HepG2 (cell line): ENCODE results near the gene VWA5B1. TPM values are rescaled to one million over a fixed set of nuclear protein-coding genes. Genes with fewer than 3 reads are reported as not detected.

Experiments used
- ATAC-seq: fragments of 200-7000 bp; cut with Tn5 transposase; 3 replicates; pipeline ENCODE4 v1.9.1; 2020; ENCODE audit warnings: mild to moderate bottlenecking, moderate library complexity
- BruUV-seq: library from RNA; stranded (reverse); fragments of 400-500 nt; replicated peaks from 2 replicates; lab custom pipeline; 2021; lab: Mats Ljungman, UMichigan
- CTCF ChIA-PET: fragments of 300-600 bp; formaldehyde crosslinking; extraction: SDS; loops from one replicate; lab custom pipeline; 2021; ENCODE audit warnings: low total read pairs, inconsistent platforms, low intra/inter-chr PET ratio; lab: Yijun Ruan, JAX
- POLR2A ChIA-PET: fragments of 350-600 bp; sonication (Branson Sonifier 250); formaldehyde crosslinking; loops from one replicate; lab custom pipeline; 2020; ENCODE audit warnings: antibody characterized with exemption, inconsistent platforms; lab: Yijun Ruan, JAX
- DNase-seq: peaks from one replicate; pipeline ENCODE4 v3.0.0-alpha.2; 2015; ENCODE audit warnings: low spot score
- FAIRE-seq: peaks from 3 replicates; lab custom pipeline; 2011; peaks lifted over from hg19 to GRCh38; lab: Jason Lieb, UNC
- H2AFZ ChIP-seq: one replicate; pipeline ENCODE4 v1.6.1; 2011; ENCODE audit warnings: low read length, inconsistent platforms
- H3K27ac ChIP-seq: fragments of 300-600 bp; 3 replicates; pipeline ENCODE4 v1.8.0; 2011; ENCODE audit warnings: mixed run types, mild to moderate bottlenecking, mixed read lengths, low read length, inconsistent platforms; ENCODE audit not compliant: insufficient read depth; ENCODE audit errors: extremely low read length
- H3K27me3 ChIP-seq, 2 experiments: fragments of 200-600 bp in 1 of 2; 2 replicates in 1 of 2; 3 replicates in 1 of 2; pipeline versions ENCODE4 v1.6.0 to v1.8.0; 2011; ENCODE audit warnings: low read length in 2 of 2, mild to moderate bottlenecking in 2 of 2, moderate library complexity in 2 of 2, inconsistent platforms in 1 of 2; ENCODE audit not compliant: insufficient read depth in 2 of 2, control insufficient read depth in 1 of 2
- H3K36me3 ChIP-seq, 2 experiments: fragments of 200-600 bp in 1 of 2; replicated peaks in 1 of 2; 2 replicates in 1 of 2; 3 replicates in 1 of 2; pipeline versions ENCODE4 v1.5.1 to v1.8.0; 2011; ENCODE audit warnings: low read length in 2 of 2, inconsistent platforms in 1 of 2; ENCODE audit not compliant: insufficient read depth in 2 of 2, control insufficient read depth in 1 of 2
- H3K4me1 ChIP-seq: 2 replicates; pipeline ENCODE4 v1.5.1; 2012; ENCODE audit warnings: low read length, inconsistent platforms; ENCODE audit not compliant: insufficient read depth
- H3K4me2 ChIP-seq: 2 replicates; pipeline ENCODE4 v1.6.0; 2011; ENCODE audit warnings: low read depth, low read length, inconsistent platforms
- H3K4me3 ChIP-seq, 3 experiments: fragments of 200-600 bp in 1 of 3; sonication (generic), shearing (Covaris generic) in 1 of 3; replicated peaks in 1 of 3; 2 replicates each; pipeline ENCODE4 v1.5.1; 2011 to 2016; ENCODE audit warnings: low read length in 3 of 3, inconsistent platforms in 2 of 3, low read depth in 2 of 3, mild to moderate bottlenecking in 2 of 3, control low read depth in 1 of 3, mixed read lengths in 1 of 3; ENCODE audit not compliant: insufficient read depth in 1 of 3
- H3K79me2 ChIP-seq: one replicate; pipeline ENCODE4 v1.6.1; 2011; ENCODE audit warnings: low read length, inconsistent platforms; ENCODE audit not compliant: insufficient read depth
- H3K9ac ChIP-seq: 2 replicates; pipeline ENCODE4 v1.6.0; 2011; ENCODE audit warnings: mild to moderate bottlenecking, low read depth, low read length, inconsistent platforms; ENCODE audit not compliant: insufficient read depth
- H3K9me3 ChIP-seq: 2 replicates; pipeline ENCODE4 v1.5.1; 2012; ENCODE audit warnings: mild to moderate bottlenecking, low read length
- H4K20me1 ChIP-seq: 2 replicates; pipeline ENCODE4 v1.6.0; 2011; ENCODE audit warnings: inconsistent platforms, mild to moderate bottlenecking, low read length, moderate library complexity; ENCODE audit not compliant: insufficient read depth
- MAFK ChIP-seq, 2 experiments: IDR thresholded peaks in 1 of 2; conservative IDR thresholded peaks in 1 of 2; 2 replicates each; pipeline ENCODE4 v1.6.1; 2011; ENCODE audit warnings: improper control_type of control experiment in 2 of 2, low read length in 2 of 2
- MED13 ChIP-seq: sonication (generic); formaldehyde crosslinking; IDR thresholded peaks from 2 replicates; pipeline ENCODE4 v1.5.0; 2020; ENCODE audit warnings: missing genetic modification reagents
- NRL ChIP-seq: sonication (generic); formaldehyde crosslinking; IDR thresholded peaks from 2 replicates; pipeline ENCODE4 v1.5.0; 2020; ENCODE audit warnings: missing genetic modification reagents, mild to moderate bottlenecking, moderate library complexity, borderline replicate concordance
- STAG1 ChIP-seq: sonication (generic); formaldehyde crosslinking; IDR thresholded peaks from 2 replicates; pipeline ENCODE4 v1.4.0; 2020; ENCODE audit warnings: missing genetic modification reagents
- TOE1 ChIP-seq: sonication (generic); formaldehyde crosslinking; IDR thresholded peaks from 2 replicates; pipeline ENCODE4 v1.4.0; 2020; ENCODE audit warnings: mild to moderate bottlenecking, missing genetic modification reagents
- ZBTB1 ChIP-seq: sonication (generic); formaldehyde crosslinking; IDR thresholded peaks from 2 replicates; pipeline ENCODE4 v1.4.0; 2020; ENCODE audit warnings: missing genetic modification reagents, borderline replicate concordance
- ZKSCAN5 ChIP-seq: sonication (generic); formaldehyde crosslinking; IDR thresholded peaks from 2 replicates; pipeline ENCODE4 v1.5.1; 2020; ENCODE audit warnings: mild to moderate bottlenecking, missing genetic modification reagents
- ZMYM2 ChIP-seq: sonication (generic); formaldehyde crosslinking; IDR thresholded peaks from 2 replicates; pipeline ENCODE4 v1.8.0; 2022; ENCODE audit warnings: mild to moderate bottlenecking, missing genetic modification reagents
- WGBS: methylation state at CpG from one replicate; pipeline ENCODE4 v1.1.6; 2017; ENCODE audit warnings: low lambda C conversion rate; 5-methylcytosine and 5-hydroxymethylcytosine counted together
- in situ Hi-C: cut with HindIII; loops from 2 replicates; pipeline ENCODE4 v1.10.0; 2017; ENCODE audit warnings: low pct_unique_long_range_greater_than_20kb; ENCODE audit not compliant: extremely low pct_ligation_motif_present
- intact Hi-C: fragments of 100-400 bp; cut with micrococcal nuclease; formaldehyde crosslinking; loops from one replicate; pipeline ENCODE4 v1.10.0; 2022; ENCODE audit not compliant: unreplicated experiment
- polyA plus RNA-seq, 8 experiments: library from polyadenylated mRNA; depleted of rRNA in 3 of 8; stranded (reverse) in 7 of 8; unstranded in 1 of 8; fragments of >200 nt; fragmentation: Illumina TruSeq in 4 of 8; extraction: Trizol in 4 of 8; gene quantifications; 2 replicates each; pipeline versions ENCODE4 v1.2.1 to v1.2.3, GENCODE V29; 2011 to 2016; ENCODE audit warnings: low read depth in 4 of 8, missing spikeins in 1 of 8, mixed read lengths in 1 of 8; ENCODE audit not compliant: insufficient read depth in 1 of 8
- total RNA-seq, 5 experiments: library from RNA; depleted of rRNA; stranded (reverse); fragments of >200 nt; fragmentation: Illumina TruSeq; extraction: Trizol; gene quantifications; 2 replicates each; pipeline ENCODE4 v1.2.3, GENCODE V29; 2016; ENCODE audit warnings: low read depth in 1 of 5
- TF ChIP-seq, protein P1 (sequence below): sonication (generic); formaldehyde crosslinking; IDR thresholded peaks from 2 replicates; pipeline ENCODE4 v1.5.0; 2020; ENCODE audit warnings: mild to moderate bottlenecking, missing genetic modification reagents, moderate library complexity
- TF ChIP-seq, protein P2 (sequence below): sonication (generic); formaldehyde crosslinking; IDR thresholded peaks from 2 replicates; pipeline ENCODE4 v1.8.0; 2022; ENCODE audit warnings: mild to moderate bottlenecking, missing genetic modification reagents, borderline replicate concordance
- TF ChIP-seq, protein P3 (sequence below): sonication (generic); formaldehyde crosslinking; IDR thresholded peaks from 2 replicates; pipeline ENCODE4 v1.4.0; 2020; ENCODE audit warnings: low read depth, mild to moderate bottlenecking, missing genetic modification reagents

The VWA5B1 gene
- total and polyA plus RNA-seq, 2 of the 13 experiments (the other 11 are each of a cell fraction or from before 2014, with no cell fraction given) = not detected

DNA sequence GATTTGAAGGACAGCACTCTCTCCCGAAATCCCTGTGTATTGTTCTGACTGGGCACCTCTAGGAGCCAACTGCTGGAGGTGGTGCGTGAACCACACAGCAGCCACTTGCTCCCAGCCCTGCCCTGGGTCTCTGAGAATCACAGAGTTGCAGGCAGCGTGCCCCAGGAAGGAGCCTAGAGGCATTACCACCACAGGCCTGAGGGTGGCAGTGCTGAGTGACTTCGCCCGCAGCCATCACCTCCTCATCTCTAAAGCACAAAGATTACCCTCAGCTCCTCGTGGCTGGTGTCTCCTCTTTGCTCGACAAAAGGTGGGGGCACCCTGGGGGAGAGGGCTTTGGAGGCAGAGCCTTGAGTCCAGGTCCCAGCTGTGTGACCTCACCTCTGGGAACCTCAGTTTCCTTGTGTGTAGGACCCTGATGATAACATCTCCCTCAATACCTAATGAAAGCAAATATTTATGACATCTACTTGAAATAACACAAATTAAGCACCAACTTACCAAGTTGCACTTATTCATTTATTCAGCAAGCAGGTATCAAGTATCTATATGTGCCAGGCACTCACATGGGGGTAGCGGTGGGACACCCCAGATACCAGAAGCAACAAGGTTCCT lies 86.3 kb downstream of the VWA5B1 start (continued):
- TF ChIP-seq NRL (CRISPR knock-in tag) (peak; percentile 50; the same call in 1 of the 2 replicates), STAG1 (CRISPR knock-in tag) (peak; percentile 65), ZMYM2 (no peak), ZBTB1 (CRISPR knock-in tag) (no peak), ZKSCAN5 (CRISPR knock-in tag) (peak; percentile 71; the same call in 1 of the 2 replicates)
- TF ChIP-seq, protein P1, sequence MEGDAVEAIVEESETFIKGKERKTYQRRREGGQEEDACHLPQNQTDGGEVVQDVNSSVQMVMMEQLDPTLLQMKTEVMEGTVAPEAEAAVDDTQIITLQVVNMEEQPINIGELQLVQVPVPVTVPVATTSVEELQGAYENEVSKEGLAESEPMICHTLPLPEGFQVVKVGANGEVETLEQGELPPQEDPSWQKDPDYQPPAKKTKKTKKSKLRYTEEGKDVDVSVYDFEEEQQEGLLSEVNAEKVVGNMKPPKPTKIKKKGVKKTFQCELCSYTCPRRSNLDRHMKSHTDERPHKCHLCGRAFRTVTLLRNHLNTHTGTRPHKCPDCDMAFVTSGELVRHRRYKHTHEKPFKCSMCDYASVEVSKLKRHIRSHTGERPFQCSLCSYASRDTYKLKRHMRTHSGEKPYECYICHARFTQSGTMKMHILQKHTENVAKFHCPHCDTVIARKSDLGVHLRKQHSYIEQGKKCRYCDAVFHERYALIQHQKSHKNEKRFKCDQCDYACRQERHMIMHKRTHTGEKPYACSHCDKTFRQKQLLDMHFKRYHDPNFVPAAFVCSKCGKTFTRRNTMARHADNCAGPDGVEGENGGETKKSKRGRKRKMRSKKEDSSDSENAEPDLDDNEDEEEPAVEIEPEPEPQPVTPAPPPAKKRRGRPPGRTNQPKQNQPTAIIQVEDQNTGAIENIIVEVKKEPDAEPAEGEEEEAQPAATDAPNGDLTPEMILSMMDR (CRISPR knock-in tag) = peak; percentile 85
- TF ChIP-seq, protein P2, sequence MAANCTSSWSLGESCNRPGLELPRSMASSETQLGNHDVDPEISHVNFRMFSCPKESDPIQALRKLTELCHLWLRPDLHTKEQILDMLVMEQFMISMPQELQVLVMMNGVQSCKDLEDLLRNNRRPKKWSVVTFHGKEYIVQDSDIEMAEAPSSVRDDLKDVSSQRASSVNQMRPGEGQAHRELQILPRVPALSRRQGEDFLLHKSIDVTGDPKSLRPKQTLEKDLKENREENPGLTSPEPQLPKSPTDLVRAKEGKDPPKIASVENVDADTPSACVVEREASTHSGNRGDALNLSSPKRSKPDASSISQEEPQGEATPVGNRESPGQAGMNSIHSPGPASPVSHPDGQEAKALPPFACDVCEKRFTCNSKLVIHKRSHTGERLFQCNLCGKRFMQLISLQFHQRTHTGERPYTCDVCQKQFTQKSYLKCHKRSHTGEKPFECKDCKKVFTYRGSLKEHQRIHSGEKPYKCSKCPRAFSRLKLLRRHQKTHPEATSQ (CRISPR knock-in tag) = no peak
- TF ChIP-seq, all 625 proteins: peak for 13

DNA sequence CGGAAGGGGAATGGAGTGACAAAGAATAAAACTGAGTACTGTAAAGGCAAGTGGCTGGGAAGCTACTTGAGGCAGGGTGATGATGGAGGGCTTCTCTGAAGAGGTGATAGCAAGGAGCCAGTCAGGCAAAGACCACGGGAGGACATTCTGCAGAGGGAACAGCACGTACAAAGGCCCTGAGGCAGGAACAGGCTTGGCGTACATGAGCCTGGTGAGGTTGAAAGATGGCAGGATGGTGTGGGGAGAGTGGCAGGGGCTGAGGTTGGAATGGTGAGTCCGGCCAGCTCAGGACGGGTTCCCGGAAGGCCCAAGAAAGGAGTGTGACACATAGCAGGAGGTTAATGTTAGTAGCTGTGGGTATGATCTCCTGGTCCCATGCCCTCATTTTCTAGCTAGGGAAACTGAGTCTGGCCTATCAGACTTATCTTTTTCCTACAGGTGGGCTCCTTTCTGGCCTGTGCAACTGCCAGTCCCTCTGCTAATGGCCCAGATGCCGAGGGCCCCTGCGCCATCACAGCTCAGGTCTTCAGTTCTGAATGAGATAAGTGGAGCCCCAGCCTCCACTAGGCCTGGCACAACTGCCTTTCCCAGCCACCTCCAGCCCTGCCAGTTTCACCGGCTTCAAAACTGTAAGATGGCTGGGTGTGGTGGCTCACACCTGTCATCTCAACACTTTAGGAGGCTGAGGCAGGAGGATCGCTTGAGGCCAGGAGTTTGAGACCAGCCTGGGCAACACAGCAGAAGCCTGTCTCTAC lies 87.0 kb downstream of the VWA5B1 start:
- no peak overlapping the region for H3K4me3 ChIP-seq
- H3K79me2 ChIP-seq = no peaks in the 10 kb centered on the region
- H4K20me1 ChIP-seq = no peaks in the 10 kb centered on the region
- POLR2A ChIA-PET = no interaction called here
- no peak for ATAC-seq
- no peaks in the 10 kb centered on the region for H3K9me3 ChIP-seq
- H3K4me2 ChIP-seq = no peak overlapping the region
- H2AFZ ChIP-seq = no peak overlapping the region
- FAIRE-seq = no peak
- H3K4me1 ChIP-seq = no peaks in the 10 kb centered on the region
- intact Hi-C loops (loop anchor here (1.0 kb wide), 1 partner anchor 116 kb away; no protein-coding TSS in a partner anchor), in situ Hi-C loops (no loop called here)
- no peak for DNase-seq
- no TSS peak for BruUV-seq
- WGBS = 76% methylated on average over 11 of the region's 11 CpGs
- H3K27me3 ChIP-seq = peaks cover 0 to 18% of the 10 kb centered on the region in 2 experiments; a peak in 2 of 5 replicates
- TF ChIP-seq MED13 (CRISPR knock-in tag) (no peak), TOE1 (CRISPR knock-in tag) (no peak), MAFK (conservative IDR thresholded peaks at IDR 0.05 in 1 of 2, IDR thresholded peaks at IDR 0.05 in 1 of 2; ENCODE audit: low read length in 2 of 2) (no peak)
- TF ChIP-seq, protein P3, sequence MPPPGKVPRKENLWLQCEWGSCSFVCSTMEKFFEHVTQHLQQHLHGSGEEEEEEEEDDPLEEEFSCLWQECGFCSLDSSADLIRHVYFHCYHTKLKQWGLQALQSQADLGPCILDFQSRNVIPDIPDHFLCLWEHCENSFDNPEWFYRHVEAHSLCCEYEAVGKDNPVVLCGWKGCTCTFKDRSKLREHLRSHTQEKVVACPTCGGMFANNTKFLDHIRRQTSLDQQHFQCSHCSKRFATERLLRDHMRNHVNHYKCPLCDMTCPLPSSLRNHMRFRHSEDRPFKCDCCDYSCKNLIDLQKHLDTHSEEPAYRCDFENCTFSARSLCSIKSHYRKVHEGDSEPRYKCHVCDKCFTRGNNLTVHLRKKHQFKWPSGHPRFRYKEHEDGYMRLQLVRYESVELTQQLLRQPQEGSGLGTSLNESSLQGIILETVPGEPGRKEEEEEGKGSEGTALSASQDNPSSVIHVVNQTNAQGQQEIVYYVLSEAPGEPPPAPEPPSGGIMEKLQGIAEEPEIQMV (CRISPR knock-in tag) = no peak
- no peak overlapping the region for H3K9ac ChIP-seq
- CTCF ChIA-PET = interaction anchor here (1.9 kb wide), 1 partner anchor 116 kb away, joined by 20 read pairs; no protein-coding TSS in a partner anchor
- no peaks in the 10 kb centered on the region for H3K36me3 ChIP-seq
- no peak overlapping the region for H3K27ac ChIP-seq
